ENCODE results near the gene CMTM8.

Gene CMTM8

DNA sequence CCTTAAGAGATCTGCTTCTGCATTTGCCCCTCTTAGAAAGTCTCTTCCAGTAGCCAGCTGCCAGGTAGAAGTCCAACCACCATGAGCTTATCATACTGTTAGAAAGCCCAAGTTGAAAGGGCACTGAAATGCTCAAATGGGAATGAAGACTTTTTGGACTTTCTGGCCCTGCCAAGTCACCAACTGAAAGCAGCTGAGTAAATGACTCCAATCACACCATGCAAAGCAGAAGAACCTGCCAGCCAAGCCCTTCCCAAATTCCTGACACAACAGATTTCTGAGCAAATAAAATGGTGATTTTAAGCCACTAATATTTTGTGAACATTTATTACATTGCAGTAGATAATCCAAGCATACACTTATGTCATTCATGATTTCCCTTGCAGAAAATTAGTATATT lies 2.1 kb upstream of the CMTM8 start:
- peaks cover 46% of the 10 kb centered on the region for H3K27me3 ChIP-seq (ENCODE audit: insufficient read depth, low read length)

DNA sequence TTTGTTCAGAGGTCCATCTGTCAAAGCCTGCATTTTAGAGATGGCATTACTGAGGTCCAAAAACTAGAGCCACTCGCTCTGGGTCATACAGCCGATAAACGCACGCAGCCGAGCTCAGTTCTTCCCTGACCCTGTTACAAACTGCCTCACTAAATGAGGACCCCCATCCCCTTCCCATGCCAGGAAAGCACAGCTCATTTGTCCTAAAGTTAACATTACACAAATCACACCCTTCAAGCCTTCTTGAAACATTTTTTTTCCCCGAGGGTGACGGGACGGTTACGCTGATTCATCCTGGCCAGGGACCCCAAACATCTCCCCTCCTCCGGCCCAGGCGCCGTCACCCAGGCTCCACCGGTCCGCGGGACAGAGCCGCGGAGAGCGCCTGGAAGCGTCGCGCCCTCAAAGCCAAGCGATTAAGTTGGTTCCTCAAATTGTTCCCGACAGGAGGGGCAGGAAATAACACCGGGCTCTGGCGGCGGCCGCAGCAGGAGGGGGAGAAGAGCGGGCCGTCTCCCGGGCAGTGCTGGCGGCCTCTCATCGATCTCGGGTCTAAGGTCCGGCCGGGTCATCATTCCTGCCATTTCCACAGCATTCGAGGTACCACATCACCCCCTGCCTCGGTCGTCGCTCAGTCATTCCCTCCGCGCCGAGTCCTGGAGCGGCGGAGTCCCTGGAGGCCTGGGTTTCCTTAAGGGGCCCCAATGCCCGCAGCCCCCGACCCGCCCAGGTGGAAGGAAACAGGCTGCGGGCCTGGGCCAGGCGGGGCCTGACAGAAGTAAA lies 619 bp upstream of the CMTM8 start:
- H3K4me1 ChIP-seq (ENCODE audit: insufficient read depth, low read length): 0 out of 2 replicates have a peak, but pooled peaks cover 4% of the 10 kb centered on the region
- H3K9me3 ChIP-seq (ENCODE audit: insufficient read depth, low read depth, low read length): no peaks in the 10 kb centered on the region
- H3K9ac ChIP-seq (ENCODE audit: low read depth, low read length): no peak overlapping the region
- peaks cover 46% of the 10 kb centered on the region for H3K27me3 ChIP-seq (ENCODE audit: insufficient read depth, low read length)
- H3K36me3 ChIP-seq (ENCODE audit: insufficient read depth, low read depth, low read length): no peaks in the 10 kb centered on the region
- H3K4me3 ChIP-seq (ENCODE audit: low read length): peak overlapping the region; percentile 79
- no peak overlapping the region for H3K27ac ChIP-seq (ENCODE audit: low read length)

More for the DNA sequence above, 2.1 kb upstream of the CMTM8 start:
- Histone ChIP-seq H3K27ac (ENCODE audit: low read length) (no peak overlapping the region), H3K9me3 (ENCODE audit: insufficient read depth, low read depth, low read length) (no peaks in the 10 kb centered on the region), H3K9ac (ENCODE audit: low read depth, low read length) (no peak overlapping the region), H3K36me3 (ENCODE audit: insufficient read depth, low read depth, low read length) (no peaks in the 10 kb centered on the region), H3K4me1 (ENCODE audit: insufficient read depth, low read length) (0 out of 2 replicates have a peak, but pooled peaks cover 4% of the 10 kb centered on the region), H3K4me3 (ENCODE audit: low read length) (no peak overlapping the region)

DNA sequence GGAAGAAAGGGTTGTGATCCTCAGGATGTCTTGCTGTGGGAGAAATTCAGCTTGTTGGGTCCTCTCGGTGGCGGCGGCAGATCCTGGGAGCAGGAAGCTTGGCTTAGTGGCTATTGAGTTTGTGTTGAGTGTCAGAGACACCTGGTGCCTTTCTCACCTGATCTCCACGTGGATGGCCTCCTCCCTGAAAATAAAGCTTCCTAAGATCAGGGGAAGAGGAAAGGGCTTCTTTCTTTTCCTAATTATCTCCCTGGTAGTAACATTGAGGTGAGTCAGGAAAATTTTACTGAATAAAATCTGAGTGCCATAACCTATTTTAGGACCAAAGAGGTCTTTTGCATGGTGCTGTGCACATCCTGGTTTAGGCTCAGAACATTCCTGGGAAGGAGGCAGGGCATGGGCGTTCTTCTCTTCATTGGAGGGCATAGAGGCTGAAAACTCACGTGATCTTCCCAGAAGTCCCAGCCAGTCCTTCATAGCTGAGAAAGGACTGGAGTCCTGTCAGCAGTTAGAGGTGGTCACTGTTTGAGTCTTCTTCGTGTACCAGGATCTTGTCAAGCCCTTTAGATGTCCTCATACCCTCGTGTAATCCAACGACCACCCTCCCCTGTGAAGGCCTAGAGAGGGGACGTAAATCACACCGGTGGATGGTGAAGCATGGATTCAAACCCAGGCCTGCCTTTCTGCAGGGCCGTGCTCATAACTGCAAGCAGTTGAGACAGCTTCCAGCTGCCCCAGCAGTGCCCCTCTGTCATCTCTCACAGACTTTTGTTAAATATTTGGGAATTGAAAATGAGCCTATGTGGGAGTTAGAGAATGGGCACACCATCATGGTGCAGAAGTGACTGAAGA lies 1.1 kb downstream of the CMTM8 start:
- 0 out of 2 replicates have a peak, but pooled peaks cover 4% of the 10 kb centered on the region for H3K4me1 ChIP-seq (ENCODE audit: insufficient read depth, low read length)
- H3K4me3 ChIP-seq (ENCODE audit: low read length): peak overlapping the region; percentile 79
- no peaks in the 10 kb centered on the region for H3K36me3 ChIP-seq (ENCODE audit: insufficient read depth, low read depth, low read length)
- H3K9ac ChIP-seq (ENCODE audit: low read depth, low read length): peak overlapping the region; percentile 60; the same call in 1 of the 2 replicates
- H3K27me3 ChIP-seq (ENCODE audit: insufficient read depth, low read length): peaks cover 46% of the 10 kb centered on the region
- no peak overlapping the region for H3K27ac ChIP-seq (ENCODE audit: low read length)
- H3K9me3 ChIP-seq (ENCODE audit: insufficient read depth, low read depth, low read length): no peaks in the 10 kb centered on the region

DNA sequence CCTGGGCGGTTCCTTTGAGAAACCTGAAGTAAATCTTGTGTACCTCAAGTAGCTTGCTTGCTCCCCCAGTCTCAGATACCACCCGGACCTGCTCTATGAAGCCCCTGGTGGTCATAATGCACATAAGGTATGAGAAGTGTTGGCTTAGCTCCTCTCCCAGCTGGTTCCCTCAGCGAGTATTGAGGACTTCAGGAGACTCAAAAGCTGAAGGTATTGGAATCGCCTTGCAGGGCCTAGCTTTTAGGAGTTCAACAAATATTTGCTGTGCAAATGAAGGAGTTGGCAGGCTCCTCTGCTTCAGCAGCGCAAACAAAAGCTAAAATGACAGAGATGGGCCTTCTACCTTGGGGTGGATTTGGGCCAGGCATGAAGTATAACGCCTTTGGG lies 1.7 kb downstream of the CMTM8 start:
- Histone ChIP-seq H3K9ac (ENCODE audit: low read depth, low read length) (no peak overlapping the region), H3K36me3 (ENCODE audit: insufficient read depth, low read depth, low read length) (no peaks in the 10 kb centered on the region), H3K4me3 (ENCODE audit: low read length) (peak overlapping the region; percentile 79; the same call in 1 of the 2 replicates), H3K9me3 (ENCODE audit: insufficient read depth, low read depth, low read length) (no peaks in the 10 kb centered on the region), H3K27me3 (ENCODE audit: insufficient read depth, low read length) (peaks cover 46% of the 10 kb centered on the region), H3K4me1 (ENCODE audit: insufficient read depth, low read length) (0 out of 2 replicates have a peak, but pooled peaks cover 4% of the 10 kb centered on the region), H3K27ac (ENCODE audit: low read length) (no peak overlapping the region)

DNA sequence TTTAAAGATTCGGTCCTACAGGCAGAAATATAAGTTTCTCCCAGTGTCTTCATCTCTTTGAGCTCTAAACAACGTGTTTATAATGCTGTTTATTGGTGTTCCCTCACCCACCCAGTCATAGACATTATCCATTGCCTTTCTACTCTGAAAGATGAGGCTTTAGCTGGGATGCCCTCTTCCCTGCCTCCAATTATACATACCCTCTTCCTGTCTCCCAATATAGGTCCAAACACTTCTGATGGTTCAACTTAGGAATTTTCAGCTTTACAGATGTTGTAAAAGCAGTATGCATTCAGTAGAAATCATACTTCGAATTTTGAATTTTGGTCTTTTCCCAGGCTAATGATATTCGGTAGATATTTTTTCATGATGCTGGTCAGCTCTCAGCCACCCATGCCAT lies 2.6 kb downstream of the CMTM8 start:
- no peak overlapping the region for H3K27ac ChIP-seq (ENCODE audit: low read length)
- no peaks in the 10 kb centered on the region for H3K9me3 ChIP-seq (ENCODE audit: insufficient read depth, low read depth, low read length)
- no peak overlapping the region for H3K4me3 ChIP-seq (ENCODE audit: low read length)
- H3K36me3 ChIP-seq (ENCODE audit: insufficient read depth, low read depth, low read length): no peaks in the 10 kb centered on the region
- H3K27me3 ChIP-seq (ENCODE audit: insufficient read depth, low read length): peaks cover 40% of the 10 kb centered on the region
- 0 out of 2 replicates have a peak, but pooled peaks cover 4% of the 10 kb centered on the region for H3K4me1 ChIP-seq (ENCODE audit: insufficient read depth, low read length)
- no peak overlapping the region for H3K9ac ChIP-seq (ENCODE audit: low read depth, low read length)

DNA sequence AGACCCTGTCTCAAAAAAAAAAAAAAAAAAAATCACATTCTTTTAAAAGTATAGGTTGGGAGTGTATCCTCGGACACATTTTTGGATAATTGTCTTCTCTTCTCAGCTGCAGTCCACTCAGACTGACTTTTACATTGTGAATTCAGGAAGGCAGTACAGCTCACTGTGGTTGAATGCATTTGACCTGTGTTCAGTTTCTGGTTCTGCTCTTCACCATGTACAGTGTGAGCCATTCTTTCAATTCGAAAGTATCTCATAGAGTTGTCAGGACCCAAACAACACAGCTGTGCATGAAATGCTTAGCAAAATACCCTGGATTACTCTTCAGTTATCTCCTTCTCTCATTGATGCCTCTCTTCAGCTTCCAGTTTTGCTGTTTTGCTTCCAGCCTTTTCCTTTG lies 5.0 kb downstream of the CMTM8 start:
- H3K4me3 ChIP-seq (ENCODE audit: low read length): no peak overlapping the region
- 0 out of 2 replicates have a peak, but pooled peaks cover 4% of the 10 kb centered on the region for H3K4me1 ChIP-seq (ENCODE audit: insufficient read depth, low read length)
- H3K9me3 ChIP-seq (ENCODE audit: insufficient read depth, low read depth, low read length): no peaks in the 10 kb centered on the region
- no peak overlapping the region for H3K9ac ChIP-seq (ENCODE audit: low read depth, low read length)
- peaks cover 18% of the 10 kb centered on the region for H3K27me3 ChIP-seq (ENCODE audit: insufficient read depth, low read length)
- H3K36me3 ChIP-seq (ENCODE audit: insufficient read depth, low read depth, low read length): no peaks in the 10 kb centered on the region
- H3K27ac ChIP-seq (ENCODE audit: low read length): no peak overlapping the region

DNA sequence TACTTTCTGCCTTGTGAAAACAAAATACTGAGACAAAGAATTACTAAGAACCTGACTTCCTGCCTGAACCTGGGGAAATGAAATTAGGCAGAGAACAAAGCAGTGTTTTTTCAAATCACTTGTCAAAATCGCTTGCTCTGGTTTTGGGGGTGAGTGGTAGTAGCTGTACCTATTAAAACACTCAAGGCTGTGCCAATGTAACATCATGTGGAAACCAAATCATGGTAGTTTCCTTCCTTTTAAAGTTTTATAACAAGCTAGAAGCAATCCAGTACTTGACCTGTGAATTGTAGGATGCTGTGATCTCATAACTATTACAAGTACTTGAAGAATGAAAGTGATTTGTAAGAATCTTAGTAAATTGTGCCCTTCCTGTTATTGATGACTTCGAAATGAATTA lies 6.7 kb downstream of the CMTM8 start:
- H3K4me1 ChIP-seq (ENCODE audit: insufficient read depth, low read length): no peaks in the 10 kb centered on the region
- H3K36me3 ChIP-seq (ENCODE audit: insufficient read depth, low read depth, low read length): no peaks in the 10 kb centered on the region
- peaks cover 4% of the 10 kb centered on the region for H3K27me3 ChIP-seq (ENCODE audit: insufficient read depth, low read length)
- no peaks in the 10 kb centered on the region for H3K9me3 ChIP-seq (ENCODE audit: insufficient read depth, low read depth, low read length)
- no peak overlapping the region for H3K9ac ChIP-seq (ENCODE audit: low read depth, low read length)
- no peak overlapping the region for H3K27ac ChIP-seq (ENCODE audit: low read length)
- no peak overlapping the region for H3K4me3 ChIP-seq (ENCODE audit: low read length)

DNA sequence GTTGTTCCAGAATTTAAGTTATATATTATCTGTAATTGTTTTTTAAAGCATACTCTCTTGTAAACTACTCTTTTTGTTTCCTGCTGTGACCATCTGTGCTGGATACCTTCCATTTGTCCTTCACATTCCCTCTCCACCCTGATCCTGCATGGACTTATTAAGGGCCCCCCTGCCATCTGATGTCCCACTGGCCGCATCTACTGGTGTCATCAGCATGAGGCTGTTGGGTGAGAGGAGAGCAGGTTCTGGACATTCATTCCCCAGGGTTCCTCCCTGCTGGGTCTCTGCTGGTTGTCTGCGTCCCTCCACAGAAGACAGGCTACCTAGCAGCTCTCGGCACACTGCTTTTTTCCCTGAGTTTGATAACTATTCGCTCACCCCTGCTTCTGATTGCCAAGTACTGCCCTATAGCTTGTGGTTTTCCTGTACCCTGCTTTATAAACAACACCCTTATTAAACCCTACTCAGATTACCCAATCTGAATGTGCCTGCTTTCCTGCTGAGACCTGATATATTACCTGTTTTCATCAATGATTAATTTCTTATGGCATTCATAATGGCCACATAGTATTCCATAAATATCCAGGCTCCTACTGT lies 7.7 kb downstream of the CMTM8 start:
- no peaks in the 10 kb centered on the region for H3K27me3 ChIP-seq (ENCODE audit: insufficient read depth, low read length)
- H3K36me3 ChIP-seq (ENCODE audit: insufficient read depth, low read depth, low read length): no peaks in the 10 kb centered on the region
- no peaks in the 10 kb centered on the region for H3K9me3 ChIP-seq (ENCODE audit: insufficient read depth, low read depth, low read length)
- no peak overlapping the region for H3K4me3 ChIP-seq (ENCODE audit: low read length)
- no peak overlapping the region for H3K9ac ChIP-seq (ENCODE audit: low read depth, low read length)
- no peaks in the 10 kb centered on the region for H3K4me1 ChIP-seq (ENCODE audit: insufficient read depth, low read length)
- no peak overlapping the region for H3K27ac ChIP-seq (ENCODE audit: low read length)

DNA sequence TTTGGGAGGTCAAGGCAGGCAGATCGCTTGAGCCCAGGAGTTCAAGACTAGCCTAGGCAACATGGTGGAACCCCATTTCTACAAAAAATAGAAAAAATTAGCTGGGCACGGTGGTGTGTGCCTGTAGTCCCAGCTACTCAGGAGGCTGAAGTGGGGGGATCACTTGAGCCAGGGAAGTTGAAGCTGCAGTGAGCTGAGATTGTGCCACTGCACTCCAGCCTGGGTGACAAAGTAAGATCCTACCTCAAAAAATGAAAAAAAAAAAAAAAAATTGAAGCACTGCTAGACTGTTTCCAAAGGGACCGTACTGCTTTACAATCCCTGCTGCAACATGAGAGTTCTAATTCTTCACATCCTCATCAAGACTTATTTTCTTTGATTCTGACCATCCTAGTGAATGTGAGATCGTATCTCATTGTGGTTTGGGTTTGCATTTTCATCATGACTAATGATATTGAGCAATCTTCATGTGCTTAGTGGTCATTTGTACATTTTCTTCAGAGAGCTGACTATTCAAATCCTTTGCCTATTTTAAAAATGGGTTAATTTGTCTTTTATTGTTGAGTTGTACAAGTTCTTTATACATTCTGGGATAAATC lies 10.8 kb downstream of the CMTM8 start:
- no peak overlapping the region for H3K4me3 ChIP-seq (ENCODE audit: low read length)
- no peak overlapping the region for H3K27ac ChIP-seq (ENCODE audit: low read length)
- H3K4me1 ChIP-seq (ENCODE audit: insufficient read depth, low read length): no peaks in the 10 kb centered on the region
- no peaks in the 10 kb centered on the region for H3K36me3 ChIP-seq (ENCODE audit: insufficient read depth, low read depth, low read length)
- no peaks in the 10 kb centered on the region for H3K27me3 ChIP-seq (ENCODE audit: insufficient read depth, low read length)
- H3K9me3 ChIP-seq (ENCODE audit: insufficient read depth, low read depth, low read length): peaks cover 3% of the 10 kb centered on the region; the same call in 1 of the 2 replicates
- no peak overlapping the region for H3K9ac ChIP-seq (ENCODE audit: low read depth, low read length)

DNA sequence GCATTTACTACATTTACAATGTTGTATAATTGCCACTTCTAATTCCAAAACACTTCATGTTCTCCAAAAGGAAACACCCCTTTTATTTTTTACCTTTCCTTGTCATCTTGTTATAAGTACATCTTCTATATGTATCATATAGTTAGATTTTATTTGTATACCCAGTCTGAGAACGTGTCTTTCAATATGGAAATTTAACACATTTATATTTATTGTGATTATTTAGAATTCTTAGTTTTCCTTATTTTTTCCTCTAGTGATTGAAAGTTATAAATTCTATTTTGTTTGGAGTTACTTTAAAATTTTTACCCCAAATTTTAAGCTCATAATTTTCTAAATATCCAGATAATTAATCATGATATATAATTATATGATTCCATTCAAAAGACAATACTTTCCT lies 15.8 kb downstream of the CMTM8 start:
- no peak overlapping the region for H3K27ac ChIP-seq (ENCODE audit: low read length)
- H3K36me3 ChIP-seq (ENCODE audit: insufficient read depth, low read depth, low read length): no peaks in the 10 kb centered on the region
- no peaks in the 10 kb centered on the region for H3K27me3 ChIP-seq (ENCODE audit: insufficient read depth, low read length)
- H3K4me3 ChIP-seq (ENCODE audit: low read length): no peak overlapping the region
- H3K9ac ChIP-seq (ENCODE audit: low read depth, low read length): no peak overlapping the region
- H3K9me3 ChIP-seq (ENCODE audit: insufficient read depth, low read depth, low read length): peaks cover 8% of the 10 kb centered on the region
- no peaks in the 10 kb centered on the region for H3K4me1 ChIP-seq (ENCODE audit: insufficient read depth, low read length)

DNA sequence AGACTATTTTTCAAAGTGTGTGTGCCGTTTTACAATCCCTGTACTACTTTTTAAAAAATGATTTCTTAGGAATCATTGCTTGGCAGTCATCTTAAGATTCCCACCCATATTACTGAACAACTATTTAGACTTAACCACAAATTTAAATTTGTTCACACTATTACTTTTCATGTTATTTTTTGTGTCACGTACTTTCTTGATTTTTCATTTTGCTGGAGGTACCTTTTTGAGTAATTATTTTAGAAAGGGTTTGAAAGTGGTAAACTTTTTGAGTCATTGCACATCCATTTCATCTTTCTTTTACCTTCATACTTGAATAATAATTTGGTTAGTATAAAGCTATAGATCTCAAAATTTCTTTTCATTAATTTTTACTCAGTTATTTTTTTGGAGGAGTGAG lies 16.9 kb downstream of the CMTM8 start:
- Histone ChIP-seq H3K9me3 (ENCODE audit: insufficient read depth, low read depth, low read length) (peaks cover 8% of the 10 kb centered on the region), H3K9ac (ENCODE audit: low read depth, low read length) (no peak overlapping the region), H3K4me1 (ENCODE audit: insufficient read depth, low read length) (no peaks in the 10 kb centered on the region), H3K27me3 (ENCODE audit: insufficient read depth, low read length) (no peaks in the 10 kb centered on the region), H3K4me3 (ENCODE audit: low read length) (no peak overlapping the region), H3K27ac (ENCODE audit: low read length) (no peak overlapping the region), H3K36me3 (ENCODE audit: insufficient read depth, low read depth, low read length) (no peaks in the 10 kb centered on the region)

All from iPS-20b (cell line).